ENCODE results near the gene GPR87. TPM values are rescaled to one million over a fixed set of nuclear protein-coding genes. Genes with fewer than 3 reads are reported as not detected.

GPR87 gene
- total RNA-seq, 4 donors from 2014 or later = not detected

DNA sequence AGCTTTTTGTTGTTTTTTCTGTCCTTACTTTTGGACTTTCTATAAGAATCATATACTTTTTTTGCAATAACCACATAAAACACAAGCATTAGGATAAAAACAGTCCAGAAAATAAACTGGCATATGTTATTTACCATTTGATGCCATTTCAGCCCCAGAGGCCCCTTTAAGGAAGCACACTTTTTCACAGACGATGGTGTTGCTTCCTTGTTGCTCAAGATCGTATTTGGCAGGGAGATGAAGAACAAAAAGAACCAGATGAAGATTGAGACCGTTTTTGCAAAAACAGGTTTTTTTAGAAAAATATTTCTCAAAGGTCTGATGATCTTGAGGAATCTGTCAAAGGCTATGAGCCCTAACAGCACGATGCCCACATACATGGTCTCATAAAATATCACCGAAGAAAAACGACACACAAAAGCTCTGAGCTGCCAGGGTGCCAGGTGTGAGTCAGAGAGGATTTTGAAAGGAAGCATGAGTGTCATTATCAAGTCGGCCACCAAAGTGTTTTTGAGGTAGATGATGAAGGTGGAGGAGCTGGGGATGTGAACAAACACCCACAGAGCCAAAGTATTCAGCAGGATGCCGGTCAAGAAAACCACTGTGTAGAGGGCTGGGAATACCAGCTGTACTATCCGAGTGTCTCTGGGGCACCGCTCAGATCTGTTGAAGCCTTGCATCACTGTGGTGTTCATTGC, 11.8 kb upstream of the GPR87 start:
- TF ChIP-seq, protein P1, sequence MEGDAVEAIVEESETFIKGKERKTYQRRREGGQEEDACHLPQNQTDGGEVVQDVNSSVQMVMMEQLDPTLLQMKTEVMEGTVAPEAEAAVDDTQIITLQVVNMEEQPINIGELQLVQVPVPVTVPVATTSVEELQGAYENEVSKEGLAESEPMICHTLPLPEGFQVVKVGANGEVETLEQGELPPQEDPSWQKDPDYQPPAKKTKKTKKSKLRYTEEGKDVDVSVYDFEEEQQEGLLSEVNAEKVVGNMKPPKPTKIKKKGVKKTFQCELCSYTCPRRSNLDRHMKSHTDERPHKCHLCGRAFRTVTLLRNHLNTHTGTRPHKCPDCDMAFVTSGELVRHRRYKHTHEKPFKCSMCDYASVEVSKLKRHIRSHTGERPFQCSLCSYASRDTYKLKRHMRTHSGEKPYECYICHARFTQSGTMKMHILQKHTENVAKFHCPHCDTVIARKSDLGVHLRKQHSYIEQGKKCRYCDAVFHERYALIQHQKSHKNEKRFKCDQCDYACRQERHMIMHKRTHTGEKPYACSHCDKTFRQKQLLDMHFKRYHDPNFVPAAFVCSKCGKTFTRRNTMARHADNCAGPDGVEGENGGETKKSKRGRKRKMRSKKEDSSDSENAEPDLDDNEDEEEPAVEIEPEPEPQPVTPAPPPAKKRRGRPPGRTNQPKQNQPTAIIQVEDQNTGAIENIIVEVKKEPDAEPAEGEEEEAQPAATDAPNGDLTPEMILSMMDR (IDR thresholded peaks at IDR 0.05; ENCODE audit: low read depth) = no peak

DNA sequence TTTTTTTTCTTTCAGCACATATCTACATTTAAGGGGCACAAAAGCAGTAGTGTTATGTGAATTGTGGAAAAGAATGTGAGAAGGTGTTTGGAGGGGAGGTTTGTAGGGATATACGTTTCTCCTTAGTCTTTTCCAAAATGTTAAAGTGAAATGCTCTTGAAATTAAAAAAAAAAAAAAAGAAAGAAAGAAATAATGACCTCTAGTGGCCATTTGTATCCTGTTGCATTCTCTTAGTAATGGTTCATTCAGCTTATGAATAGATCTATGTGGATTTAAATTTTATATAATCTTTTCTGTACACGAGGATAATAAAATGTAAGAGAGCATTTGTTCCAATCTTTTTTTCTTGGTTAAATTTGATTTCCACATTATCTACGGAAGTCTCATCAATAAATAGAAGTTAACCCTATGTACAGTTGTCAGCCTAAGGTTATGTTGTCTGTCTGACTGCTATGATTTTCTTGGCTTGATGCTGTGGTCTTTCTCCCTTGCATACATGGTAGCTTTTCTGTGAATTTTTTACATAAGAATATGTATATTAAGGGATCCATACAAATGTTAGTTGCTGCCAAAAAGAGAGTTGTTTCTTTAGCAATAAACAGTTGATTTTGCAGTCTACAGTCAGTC, 11.1 kb upstream of the GPR87 start:
- TF ChIP-seq, protein P1 (IDR thresholded peaks at IDR 0.05; ENCODE audit: low read depth) = no peak

DNA sequence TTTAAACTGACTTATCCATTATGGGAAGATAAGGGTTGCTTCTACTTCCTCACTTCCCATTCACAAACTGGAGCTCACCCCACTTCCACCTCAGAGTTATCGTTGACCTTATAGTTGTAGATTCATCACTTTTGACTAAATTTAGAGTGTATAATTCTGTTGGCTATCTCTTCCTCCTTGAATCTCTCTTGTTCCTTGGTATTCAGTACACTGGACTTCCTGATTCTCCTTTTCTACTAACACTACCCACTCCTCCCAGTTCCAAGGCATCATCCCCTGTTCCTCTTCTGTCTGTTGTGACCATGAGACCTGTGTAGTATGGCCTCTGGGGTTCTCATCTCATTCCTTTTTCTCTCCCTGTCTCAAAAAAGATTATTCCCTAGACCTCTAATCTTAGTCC, 5.9 kb upstream of the GPR87 start:
- TF ChIP-seq, protein P1 (IDR thresholded peaks at IDR 0.05; ENCODE audit: low read depth) = no peak

DNA sequence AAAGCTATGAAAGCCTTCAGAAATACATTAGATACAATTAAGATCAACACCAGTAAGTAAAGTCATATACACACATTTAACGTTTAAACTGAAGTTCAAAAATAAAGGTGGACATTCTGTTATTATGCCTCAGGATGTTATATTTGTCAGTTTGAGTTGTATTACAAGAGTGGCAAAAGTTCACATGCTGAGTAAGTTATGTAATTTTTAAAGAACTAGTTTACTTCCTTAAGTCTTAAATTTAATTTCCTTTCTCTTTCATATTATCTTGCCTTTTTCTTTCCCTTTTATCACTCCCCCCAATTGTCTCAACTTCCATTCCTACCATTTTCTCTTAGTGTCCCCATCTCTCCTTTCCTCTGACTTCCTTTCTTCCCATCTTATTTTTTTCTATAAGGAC, 4.9 kb upstream of the GPR87 start:
- TF ChIP-seq, protein P1 (IDR thresholded peaks at IDR 0.05; ENCODE audit: low read depth) = no peak

DNA sequence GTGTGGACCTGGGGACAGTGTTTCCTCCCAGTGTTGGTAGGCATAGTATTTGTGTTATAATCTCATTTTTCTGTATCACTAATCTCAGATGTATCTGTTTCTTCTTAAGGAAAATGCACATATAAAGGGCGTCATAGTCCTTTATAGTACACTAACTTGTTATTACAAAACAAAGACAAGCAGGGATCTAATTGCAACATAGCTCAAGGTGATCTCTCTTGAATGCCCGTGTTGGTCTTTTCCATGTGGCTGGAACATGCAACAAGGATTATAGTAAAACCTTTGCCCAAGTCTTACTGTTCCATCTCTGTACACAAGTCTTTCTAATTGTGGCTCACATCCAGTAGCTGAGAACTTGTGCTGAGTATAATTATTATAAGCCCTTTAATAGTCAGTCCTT, 3.5 kb upstream of the GPR87 start:
- TF ChIP-seq, protein P1 (IDR thresholded peaks at IDR 0.05; ENCODE audit: low read depth) = no peak

DNA sequence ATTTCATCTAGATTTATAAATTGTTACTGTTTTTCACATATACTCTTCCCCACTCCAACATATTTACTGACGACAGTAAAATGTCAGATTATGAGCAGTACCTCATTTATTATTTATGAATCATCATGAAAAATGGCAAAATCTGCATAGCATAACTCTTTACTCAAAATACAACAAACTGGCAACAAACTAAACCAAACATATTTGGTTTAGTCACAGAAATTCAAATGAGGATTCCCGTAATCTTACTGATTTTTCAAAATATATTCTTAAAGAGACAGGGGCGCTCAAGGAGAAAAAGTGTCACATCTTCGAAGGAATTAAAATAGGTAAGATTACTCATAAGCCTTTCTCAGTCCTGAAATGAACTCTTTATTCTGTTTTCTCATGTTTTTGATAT, 3.0 kb upstream of the GPR87 start:
- TF ChIP-seq, protein P1 (IDR thresholded peaks at IDR 0.05; ENCODE audit: low read depth) = no peak

DNA sequence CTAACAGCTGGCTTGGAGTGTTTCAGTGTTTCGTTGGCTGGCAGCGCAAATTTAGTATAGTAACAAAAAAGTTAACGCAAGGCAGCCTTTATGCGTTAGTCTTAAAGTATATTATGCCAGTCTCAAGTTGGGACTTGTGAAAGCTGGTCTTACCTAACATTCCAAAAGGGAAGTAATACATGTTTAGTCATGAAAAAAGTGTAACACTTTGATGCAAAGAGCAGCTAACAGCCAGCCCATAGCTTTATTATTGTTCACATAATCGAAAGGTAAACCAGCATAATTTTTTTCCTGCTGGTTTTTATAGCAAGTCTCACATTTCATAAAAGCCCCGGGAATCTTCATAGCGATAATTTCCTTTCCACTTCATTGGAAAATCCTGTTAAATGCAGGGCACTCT, 2.4 kb upstream of the GPR87 start:
- TF ChIP-seq, protein P1 (IDR thresholded peaks at IDR 0.05; ENCODE audit: low read depth) = no peak

All from subcutaneous adipose tissue (tissue), 4 donors.